ENCODE measurements around the gene MYO3B.

MYO3B gene

DNA sequence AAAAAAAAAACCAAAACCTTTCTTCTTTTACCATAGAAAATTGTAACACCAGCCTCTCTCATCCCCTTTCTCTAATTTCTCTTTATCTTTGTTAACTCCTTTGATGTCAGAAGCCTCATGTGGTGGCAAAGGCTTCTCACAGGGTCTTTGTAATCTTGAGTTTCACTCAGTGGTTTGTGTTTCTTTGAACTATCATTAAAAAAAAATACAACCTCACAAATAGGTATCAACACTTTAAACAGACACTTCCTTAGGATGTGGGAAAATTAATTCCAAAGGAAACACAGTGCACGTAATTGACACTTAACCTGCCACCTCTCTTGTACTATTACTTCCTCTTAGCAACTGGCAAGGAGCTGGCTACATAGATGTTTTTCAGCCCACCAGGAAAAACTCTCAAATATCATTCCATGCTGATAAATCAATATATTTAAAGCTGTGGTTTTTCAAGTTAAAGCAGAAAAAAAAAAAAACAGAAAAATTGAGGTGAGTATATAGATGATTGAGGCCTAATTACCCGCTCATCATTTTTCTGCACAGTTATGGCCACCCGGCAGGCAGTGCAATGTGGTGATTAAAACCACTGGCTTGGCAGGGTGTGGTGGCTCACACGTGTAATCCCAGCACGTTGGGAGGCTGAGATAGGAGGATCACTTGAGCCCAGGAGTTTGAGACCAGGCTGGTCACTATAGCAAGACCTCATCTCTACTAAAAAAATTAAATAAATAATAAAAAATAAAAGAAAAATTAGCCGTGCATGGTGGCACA, 193.5 kb downstream of the MYO3B start:
- no peak for DNase-seq (ENCODE audit: low spot score)

DNA sequence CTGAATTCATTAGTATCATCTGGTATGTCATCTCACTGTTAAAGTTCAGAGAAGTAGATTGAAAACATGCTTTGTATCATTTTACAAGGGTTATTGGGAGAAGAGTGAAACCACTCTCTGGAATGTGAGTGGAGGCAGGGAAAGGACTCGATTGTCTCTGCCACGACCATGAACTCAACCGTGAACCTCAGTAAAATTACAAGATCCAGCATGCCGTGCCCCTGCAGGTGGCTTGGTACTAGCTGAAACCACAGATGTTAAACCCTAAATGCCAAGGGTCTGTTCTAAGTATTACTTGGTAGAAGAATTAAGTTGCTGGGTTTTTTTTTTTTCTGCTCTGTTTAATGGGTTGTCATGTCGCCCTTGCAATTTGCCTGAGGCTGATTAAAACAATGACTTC, 197.2 kb downstream of the MYO3B start:
- no peak for DNase-seq (ENCODE audit: low spot score)

DNA sequence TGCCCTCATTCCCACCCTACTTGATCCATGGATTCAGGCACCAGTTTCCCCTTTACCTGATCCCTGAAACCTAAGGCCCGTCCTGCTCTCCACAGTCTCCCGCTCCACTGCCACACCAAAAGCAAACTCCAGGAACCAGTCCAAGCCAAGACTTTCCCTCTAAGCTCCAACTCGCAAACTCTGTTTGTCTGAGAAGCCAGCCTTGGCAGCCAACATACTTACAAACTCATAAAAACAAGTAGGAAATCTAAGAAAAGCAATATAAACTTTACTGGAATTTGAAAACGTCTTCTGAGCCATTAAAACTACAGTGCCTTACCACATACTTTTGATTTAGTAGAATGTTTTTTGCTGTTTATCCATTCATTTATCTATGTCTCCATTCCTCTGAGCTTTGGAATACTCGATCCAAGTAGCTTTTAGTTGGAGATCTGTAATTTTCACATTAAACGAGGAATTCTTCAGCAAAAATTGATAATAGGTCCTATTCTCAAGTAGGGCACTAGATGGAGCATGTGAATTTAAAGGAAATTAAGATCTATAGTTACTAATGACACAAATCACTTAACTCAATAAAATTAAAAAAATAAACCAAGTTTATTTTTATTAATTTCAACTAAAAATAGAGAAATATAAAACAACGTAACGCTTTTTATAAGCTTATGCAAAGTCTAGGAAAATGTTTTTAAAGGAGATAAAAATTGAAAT, 199.7 kb downstream of the MYO3B start:
- DNase-seq (ENCODE audit: low spot score) = no peak

DNA sequence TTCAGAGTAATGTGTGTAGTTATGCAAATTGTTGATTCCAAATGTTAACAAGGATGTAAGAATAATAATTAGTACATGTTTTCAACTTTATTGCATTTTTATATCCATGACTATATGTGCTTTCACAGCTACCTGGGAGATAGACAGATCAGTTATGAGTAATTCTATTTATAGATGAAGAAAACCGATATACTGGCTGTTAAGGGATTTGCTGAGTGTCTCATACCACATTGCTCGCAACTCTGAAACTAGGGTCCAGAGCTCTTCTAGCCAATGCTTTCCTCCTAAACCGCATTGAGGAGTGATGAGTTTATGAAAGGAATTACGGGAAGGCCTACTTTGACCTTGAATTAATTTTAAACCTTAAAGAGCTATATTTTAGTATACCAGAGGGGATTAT, 202.3 kb downstream of the MYO3B start:
- DNase-seq (ENCODE audit: low spot score) = no peak

DNA sequence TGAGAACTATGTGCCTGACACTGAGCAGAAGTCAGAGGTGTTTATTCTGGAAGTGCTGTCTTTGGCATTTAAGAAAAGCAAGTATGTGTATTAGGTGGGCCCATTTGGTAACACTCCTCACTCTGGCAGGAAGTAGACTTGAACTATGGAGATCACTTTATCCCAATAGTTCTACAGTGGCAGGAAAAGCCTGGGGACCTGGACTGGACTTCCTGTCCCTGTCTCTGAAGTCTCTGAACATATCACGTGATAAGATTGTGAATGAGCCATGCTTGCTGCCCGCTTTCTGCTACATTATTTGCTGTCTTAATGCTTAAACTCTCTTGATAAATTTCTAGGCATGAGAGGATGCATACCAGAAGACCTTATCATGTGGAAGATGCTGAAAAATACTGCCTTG, 203.7 kb downstream of the MYO3B start:
- no peak for DNase-seq (ENCODE audit: low spot score)

DNA sequence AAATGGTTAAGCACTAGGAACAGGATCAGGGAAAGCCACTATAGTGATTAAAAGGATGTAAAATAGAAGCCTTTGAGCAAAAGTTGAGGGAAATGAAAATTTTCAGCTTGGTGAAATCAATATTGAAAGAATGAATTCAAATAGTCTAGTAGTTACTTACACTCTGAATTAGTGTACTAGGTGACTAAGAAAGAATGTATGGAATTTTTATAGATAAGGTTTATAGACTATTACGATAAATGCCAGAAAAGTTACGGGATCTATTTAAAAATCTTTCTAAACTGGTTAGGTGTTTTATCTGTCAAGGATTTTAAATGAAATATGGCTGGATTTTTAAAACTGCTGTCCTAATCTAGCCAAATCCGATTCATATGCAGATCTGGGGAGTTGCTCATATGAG, 208.6 kb downstream of the MYO3B start:
- no peak for DNase-seq (ENCODE audit: low spot score)

DNA sequence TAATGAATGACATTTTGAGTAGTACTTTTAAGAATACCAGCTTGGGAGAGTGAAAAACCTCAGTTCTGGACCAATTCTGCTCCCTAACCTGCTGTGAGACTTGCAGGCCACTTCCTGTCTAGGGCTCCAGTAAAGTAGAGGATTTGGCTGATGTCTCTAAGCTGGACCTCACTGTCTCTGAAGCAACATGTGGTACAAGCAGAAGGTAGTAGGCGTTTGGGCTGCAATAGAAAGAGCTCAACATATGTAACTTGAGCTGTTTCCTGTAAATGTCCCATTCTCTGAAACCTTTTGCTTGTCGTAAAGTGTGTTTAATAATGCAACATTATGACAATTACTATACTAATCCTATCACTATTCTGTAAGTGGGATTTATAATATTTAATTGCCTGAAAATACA, 213.1 kb downstream of the MYO3B start:
- no peak for DNase-seq (ENCODE audit: low spot score)

DNA sequence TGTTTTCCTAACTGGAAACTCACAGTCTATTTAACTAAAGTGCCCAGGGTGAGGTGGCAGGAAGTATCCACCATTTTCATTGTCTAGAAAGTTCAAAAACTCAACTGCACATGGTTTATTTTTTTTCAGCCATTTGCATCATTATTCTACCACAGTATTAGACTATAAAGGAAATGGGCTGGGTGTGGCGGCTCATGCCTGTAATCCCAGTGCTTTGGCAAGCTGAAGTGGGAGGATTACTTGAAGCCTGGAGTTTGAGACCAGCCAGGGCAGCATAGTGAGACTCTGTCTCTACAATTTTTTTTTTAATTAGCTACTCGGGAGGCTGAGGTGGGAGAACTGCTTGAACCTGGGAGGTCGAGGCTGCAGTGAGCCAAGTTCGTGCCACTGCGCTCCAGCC, 213.8 kb downstream of the MYO3B start:
- no peak for DNase-seq (ENCODE audit: low spot score)

DNA sequence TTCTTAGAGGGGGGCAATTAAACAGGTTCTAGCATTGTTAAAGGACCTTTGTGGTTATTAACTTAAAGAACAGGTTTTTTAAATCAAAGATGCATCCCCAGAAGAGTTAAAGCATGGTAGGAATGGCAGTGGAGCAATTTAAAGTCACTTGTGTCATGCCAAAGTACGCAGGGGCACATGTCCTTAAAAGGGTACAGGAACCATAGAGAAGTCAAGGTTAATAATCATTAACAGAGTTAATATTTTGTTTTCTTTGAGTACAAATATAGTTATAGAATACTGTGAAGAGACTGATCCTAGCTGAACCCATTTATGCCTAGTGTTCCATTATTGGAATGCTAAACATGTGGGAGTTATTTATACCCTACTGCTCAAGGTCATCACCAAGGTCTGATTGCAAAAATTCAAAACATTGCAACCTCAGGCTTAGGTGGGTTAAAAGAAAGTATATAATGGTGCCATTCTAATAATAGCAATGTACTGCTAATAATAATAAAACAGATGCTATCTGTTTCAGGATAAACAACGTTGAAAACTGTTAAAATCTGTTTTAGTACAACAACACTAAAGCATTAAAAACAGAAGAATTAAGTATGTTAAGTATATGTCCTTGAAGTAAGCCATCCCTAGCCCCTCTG, 216.0 kb downstream of the MYO3B start:
- DNase-seq (ENCODE audit: low spot score) = no peak

DNA sequence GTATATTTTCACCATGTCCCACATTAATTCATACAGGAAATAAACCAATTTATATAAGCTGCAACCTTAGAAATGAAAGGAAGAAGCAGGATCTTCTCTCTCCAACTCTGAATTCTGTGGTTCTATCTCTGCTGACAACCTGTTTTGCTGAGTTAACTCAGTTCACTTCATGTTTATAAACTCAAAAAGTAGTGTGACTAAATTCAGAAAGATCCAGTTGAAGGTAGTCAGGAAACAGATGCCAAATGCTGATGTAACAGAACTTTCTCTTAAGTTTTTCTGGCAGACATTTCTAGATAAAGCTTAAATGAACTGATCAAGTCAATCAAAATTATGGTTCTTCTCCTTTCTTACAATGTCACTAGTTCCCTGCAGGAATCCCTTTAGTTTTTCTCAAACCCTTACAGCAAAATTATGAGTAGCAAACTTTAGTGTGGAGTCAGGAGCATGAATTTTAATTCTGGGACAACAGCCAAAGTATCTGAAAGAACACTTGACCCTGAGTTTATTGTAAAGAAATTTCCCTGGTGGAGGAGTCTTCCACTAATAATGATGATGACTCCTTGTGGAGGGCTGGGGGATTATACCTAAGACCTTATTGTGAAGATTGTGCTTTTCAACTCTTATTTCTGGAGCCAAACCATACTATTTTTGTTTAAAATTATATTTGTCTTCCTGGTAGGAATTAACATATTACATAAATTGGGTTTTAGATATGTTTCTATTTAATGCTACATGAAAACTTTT, 216.9 kb downstream of the MYO3B start:
- DNase-seq (ENCODE audit: low spot score) = no peak

DNA sequence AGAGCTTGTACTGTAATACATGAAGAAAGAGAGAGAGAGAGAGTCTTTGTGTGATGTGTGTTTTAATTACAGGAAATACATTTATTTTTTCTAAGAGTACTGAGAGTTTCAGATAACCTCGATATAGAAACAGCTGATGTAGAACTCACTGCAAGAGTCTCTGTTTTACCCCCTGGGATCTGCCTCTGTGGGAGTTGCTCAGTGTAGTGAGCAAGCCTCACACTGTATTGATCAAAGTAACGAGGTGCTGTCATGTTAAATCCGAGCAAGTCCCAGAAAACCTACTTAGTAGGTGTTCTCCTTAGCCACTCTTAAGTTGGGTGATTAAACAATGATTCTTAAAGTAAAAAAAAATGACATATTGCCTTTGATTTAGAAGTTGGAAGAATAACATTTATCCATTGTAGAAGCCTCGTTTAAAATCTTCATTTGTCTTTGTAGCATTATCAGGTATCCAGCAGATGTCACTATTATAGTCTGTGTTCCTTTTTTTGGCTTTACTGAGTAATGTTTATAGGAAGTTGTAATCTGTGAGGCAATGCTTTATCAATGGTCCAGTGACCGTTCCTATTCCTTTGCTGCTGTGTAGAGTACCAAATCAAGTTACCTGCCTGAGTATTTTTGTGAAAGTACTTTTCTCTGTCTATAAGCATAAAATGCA, 219.0 kb downstream of the MYO3B start:
- peak; percentile 13 for DNase-seq (ENCODE audit: low spot score)

DNA sequence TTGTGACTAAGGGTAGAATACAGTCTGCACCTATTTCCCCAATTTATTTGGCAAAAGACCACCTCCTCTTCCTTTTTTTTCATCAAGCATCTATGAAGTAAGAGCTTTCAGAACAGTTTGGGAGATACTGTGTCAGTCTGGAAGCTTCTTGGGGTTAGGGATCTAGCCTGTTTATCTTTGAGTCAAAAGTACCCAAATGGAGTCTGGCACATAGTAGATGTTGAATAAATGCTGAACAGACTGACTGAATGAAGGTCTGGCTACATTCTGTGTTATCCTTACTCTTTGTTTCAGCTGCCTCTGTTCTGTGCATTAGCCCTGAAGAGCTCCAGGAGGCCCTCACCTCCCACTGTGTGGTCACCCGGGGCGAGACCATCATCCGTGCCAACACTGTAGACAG, 223.2 kb downstream of the MYO3B start:
- DNase-seq (ENCODE audit: low spot score) = no peak

DNA sequence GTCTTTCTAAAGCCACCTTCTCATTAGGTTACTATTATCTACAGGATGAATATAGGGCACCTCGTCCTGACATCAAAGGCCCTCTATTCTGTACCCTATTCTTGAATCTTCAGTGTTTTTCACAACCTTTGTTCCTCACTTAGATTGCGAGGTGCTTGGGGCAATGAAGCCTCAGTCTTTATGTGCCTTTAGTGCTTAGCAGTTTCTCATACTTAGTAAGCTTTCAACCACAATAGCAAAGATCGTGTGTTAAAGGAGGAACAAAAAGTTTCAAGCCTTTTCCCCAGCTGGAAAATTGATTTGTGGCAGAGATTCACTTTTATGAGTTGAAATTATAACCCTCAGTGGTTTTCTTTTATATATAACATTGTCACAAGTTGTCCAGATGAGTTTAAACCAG, 226.9 kb downstream of the MYO3B start:
- DNase-seq (ENCODE audit: low spot score) = no peak

DNA sequence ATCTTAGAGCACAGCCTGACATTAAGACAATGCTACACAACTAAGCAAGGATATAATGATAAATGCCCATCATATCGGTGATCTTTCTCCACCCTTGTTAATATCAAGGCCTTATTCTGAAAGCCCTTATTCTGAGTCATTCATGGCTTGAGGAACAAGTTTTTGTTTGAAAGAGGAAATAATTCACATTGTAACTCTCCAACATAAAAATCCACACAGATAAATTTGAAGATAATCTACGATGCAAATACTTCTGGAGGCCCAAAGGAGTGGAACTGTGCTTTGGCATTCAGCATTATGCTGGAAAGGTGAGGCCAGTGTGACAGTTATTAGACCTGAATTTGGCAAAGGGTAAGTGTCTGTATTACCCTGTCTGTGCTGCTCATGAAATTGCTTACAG, 227.4 kb downstream of the MYO3B start:
- no peak for DNase-seq (ENCODE audit: low spot score)

DNA sequence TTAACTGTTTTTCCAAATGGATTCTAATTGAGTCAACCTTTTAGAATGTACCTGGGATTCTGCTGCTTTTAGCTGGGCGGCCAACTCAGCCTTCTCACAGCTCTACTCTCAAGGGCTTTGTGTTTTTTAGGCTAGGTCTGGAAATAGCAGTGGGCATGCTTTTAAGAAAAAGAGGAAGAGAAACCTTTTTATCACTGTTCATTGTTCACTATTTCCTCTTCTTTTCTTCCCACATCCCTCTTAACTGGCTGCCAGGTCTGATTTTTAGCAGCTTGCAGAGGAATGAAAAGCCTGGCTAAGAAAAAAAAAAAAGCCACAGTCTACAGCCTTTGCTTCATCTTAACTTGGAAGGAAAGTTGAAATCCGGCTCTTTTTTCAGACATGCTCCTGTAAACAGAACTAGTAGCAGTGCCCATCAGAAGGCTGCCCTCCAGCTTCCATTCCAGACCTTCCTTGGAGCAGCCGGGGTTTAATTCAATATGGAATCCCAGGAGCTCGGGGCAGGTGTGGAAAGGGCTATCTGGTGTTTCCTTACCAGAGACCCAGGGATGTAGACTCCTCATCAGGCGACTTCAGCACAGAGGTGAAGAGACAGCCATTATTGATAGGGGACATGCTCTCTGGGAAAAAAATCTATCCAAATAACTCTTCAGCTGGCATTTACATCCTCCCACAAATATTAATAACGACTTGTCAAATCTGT, 230.7 kb downstream of the MYO3B start:
- DNase-seq (ENCODE audit: low spot score) = no peak

DNA sequence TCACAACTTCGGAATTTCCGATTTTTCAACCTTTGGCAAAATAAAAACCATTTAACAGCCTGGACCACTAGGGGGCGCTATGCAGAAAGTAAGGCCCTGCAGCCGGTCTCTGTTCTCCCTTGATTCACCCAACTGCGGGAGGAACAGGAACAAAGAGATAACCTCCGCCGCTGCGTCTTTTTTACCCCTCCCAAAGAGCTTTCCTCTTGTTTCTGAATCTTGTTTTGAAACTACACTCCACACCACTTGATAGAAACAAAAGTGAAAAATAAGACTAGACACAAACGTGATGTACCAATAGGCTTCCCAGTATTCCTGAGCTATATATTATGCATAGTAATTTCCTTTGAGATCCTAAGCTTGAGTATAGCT, 231.2 kb downstream of the MYO3B start:
- peak; percentile 52 for DNase-seq (ENCODE audit: low spot score)

DNA sequence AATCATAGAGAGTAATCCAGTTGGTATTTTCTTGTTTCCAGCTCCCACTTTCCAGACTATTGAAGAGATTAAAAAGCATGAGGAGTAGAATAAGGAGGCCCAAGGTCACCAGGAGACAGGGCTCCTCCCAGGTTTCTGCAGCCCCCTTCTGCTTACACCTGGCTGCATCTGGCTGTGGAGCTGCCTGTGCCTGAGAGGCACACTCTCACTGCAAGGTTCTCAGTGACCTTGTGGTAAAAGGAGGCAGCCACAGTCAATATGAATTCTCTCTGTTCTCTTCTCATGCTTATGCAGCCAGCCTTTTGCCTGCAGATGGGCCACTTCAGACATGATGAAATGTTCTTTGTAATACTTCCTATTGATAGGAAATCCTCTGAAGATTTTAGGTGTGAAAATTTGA, 233.7 kb downstream of the MYO3B start:
- no peak for DNase-seq (ENCODE audit: low spot score)

DNA sequence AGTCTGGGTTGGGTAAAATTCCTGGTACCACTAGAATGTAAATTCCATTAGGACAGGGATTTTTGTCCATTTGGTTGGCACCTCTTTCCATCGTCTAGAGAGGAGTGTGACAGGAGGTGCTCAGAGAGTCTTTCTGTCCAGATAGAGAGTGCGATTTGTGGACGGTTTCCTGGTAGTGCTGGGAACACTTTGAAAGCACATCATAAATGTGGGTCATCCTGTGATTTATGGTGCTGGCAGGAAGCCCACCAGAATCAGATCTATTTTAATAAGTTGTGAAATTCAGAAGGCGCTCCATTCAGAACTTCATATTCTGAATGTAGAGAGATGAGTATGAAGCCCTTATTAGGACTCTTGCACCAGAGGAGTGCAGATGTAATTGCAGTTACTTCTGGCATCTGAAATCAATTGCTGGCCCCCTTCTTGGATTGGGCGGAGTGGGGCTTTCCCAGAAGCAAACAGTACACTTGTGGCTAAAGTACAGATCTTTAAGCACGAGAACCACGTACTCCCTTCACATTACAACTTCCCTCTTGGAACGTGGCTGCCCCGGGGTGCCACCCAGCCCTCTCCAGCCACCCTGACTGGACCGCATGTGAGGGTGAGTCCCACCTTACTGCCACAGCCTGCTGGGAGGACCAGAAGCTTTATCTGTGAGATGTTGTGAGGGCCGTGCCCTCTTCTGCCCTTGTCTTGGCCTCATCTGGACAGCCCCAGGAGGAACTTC, 243.2 kb downstream of the MYO3B start:
- DNase-seq (ENCODE audit: low spot score) = no peak

DNA sequence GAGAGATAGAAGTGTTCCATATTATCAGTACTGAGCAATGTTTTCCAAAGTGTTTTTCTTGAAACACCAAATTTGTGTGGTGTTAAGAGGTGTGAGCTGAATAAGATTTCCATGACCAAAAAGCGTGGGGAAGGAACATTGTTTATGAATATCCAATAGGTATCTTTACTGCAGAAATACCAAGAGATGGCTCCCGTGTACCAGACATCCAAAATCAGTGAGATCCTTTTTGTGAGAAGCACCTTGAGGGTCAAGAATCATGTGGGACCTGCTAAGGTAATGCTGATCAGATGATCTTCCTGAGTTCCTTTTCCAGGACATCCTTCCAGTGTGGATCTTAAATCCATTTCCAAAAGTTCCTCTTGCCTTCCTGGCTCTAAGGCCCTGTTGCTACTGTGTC, 246.0 kb downstream of the MYO3B start:
- DNase-seq (ENCODE audit: low spot score) = no peak

DNA sequence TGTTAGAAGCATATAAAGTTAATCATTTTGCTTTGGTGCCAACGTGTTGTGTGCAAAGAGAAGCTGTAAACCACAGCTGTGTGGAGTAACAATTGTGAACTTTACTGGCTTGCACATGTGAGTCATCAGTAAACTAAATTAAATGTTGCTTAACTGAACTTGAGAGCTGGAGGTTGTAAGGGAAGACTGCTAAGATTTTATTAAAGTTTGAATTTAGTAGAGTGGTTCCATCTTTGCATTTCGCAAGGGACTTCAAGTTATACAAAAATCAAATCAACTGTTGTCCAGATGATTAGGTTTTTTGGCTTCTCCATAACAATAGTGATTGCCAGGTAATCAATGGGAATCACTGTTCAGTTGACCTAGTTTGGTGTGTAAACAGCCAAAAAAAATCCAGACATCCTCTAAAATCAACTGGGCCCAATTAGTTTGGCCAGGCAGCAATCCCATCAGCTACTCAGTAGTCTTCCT, 247.4 kb downstream of the MYO3B start:
- DNase-seq (ENCODE audit: low spot score) = peak; percentile 20

DNA sequence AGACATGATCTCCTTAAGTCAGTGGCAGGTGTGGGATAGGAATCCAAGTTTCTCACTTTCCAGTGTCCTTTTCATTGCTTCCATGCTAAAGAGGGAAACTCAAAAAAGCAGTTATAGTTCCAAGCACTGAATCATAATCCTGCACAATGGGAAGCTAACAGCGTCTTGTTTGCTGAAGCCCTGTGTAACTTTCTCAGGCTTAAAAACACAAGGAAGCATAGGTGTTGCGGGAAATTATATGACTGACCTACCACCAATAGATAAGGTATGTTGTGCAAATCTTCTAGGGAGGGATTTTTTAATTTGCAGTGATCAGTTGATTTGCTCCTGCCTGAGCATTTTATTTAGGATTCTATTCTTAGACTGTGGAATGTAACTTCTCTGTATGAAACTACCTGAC, 250.9 kb downstream of the MYO3B start:
- no peak for DNase-seq (ENCODE audit: low spot score)
